Measurements from ENCODE around the gene P3R3URF.

- TF ChIP-seq, protein P1, sequence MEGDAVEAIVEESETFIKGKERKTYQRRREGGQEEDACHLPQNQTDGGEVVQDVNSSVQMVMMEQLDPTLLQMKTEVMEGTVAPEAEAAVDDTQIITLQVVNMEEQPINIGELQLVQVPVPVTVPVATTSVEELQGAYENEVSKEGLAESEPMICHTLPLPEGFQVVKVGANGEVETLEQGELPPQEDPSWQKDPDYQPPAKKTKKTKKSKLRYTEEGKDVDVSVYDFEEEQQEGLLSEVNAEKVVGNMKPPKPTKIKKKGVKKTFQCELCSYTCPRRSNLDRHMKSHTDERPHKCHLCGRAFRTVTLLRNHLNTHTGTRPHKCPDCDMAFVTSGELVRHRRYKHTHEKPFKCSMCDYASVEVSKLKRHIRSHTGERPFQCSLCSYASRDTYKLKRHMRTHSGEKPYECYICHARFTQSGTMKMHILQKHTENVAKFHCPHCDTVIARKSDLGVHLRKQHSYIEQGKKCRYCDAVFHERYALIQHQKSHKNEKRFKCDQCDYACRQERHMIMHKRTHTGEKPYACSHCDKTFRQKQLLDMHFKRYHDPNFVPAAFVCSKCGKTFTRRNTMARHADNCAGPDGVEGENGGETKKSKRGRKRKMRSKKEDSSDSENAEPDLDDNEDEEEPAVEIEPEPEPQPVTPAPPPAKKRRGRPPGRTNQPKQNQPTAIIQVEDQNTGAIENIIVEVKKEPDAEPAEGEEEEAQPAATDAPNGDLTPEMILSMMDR (IDR thresholded peaks at IDR 0.05; ENCODE audit: insufficient read depth, low read length, poor library complexity, severe bottlenecking) = no peak
- no peak for TF ChIP-seq EZH2phosphoT487 (conservative IDR thresholded peaks at IDR 0.05; ENCODE audit: low read length)
Observed at GRCh38 chr1:46193285-46193684, 17.0 kb upstream of the P3R3URF start.
